ENCODE data around the gene ZNF582. TPM values are rescaled to one million over a fixed set of nuclear protein-coding genes. Genes with fewer than 3 reads are reported as not detected.
A peak's percentile ranks its signal among the peaks of the same experiment; 100 is the strongest.

The ZNF582 gene
- total RNA-seq, 1 donor from 2014 or later, result 3.7 TPM

DNA sequence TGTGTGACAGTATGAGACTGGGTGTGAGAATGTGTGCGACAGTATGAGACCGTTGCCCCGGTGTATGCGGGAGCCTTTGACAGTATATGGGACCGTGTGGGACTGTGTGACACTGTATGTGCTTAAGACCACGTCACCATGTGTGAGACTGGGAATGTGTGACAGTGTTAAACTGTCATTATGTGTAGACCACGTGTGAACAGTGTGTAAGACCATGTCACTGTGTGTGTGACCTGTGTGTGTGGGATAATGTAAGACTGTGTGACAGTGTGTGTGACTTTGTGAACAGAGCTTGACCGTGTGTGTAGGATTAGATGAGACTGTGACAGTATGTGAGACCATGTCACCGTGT lies 11.3 kb upstream of the ZNF582 start:
- Mint-ChIP-seq H3K27ac (peak overlapping the region; percentile 91), H3K4me1 (ENCODE audit: unreplicated experiment) (peaks cover 16% of the 10 kb centered on the region), H3K27me3 (no peaks in the 10 kb centered on the region), H3K4me3 (peak overlapping the region; percentile 94), H3K36me3 (peaks cover 60% of the 10 kb centered on the region), H3K9me3 (peaks cover 29% of the 10 kb centered on the region)
- TF ChIP-seq CTCF (conservative IDR thresholded peaks at IDR 0.05), result no peak
- no peak for DNase-seq (ENCODE audit: extremely low spot score, unreplicated experiment)

GRCh38 chr19:56403764-56404704 lies 10.7 kb upstream of the ZNF582 start, which contains the start of gene ZNF583:
Gene ZNF583 (plus strand): TSS chr19:56404332. CDS start chr19:56407115, 2,783 bp downstream.
- Mint-ChIP-seq H3K9me3 (peaks cover 35% of the 10 kb centered on the region), H3K27ac (peak within 1 kb of the TSS; percentile 91), H3K4me3 (peak within 1 kb of the TSS; percentile 94), H3K27me3 (no peaks in the 10 kb centered on the region), H3K36me3 (peaks cover 64% of the 10 kb centered on the region), H3K4me1 (ENCODE audit: unreplicated experiment) (peaks cover 16% of the 10 kb centered on the region)
- peak; percentile 92 for DNase-seq (ENCODE audit: extremely low spot score, unreplicated experiment)
- TF ChIP-seq CTCF (conservative IDR thresholded peaks at IDR 0.05), result no peak

GRCh38 chr19:56403261-56403660 lies 9.9 kb upstream of the ZNF582 start:
- no peak for DNase-seq (ENCODE audit: extremely low spot score, unreplicated experiment)
- no peak for TF ChIP-seq CTCF (conservative IDR thresholded peaks at IDR 0.05)
- H3K4me3 Mint-ChIP-seq, result peak overlapping the region; percentile 94
- peak overlapping the region; percentile 91 for H3K27ac Mint-ChIP-seq
- H3K4me1 Mint-ChIP-seq (ENCODE audit: unreplicated experiment), result peaks cover 16% of the 10 kb centered on the region
- H3K36me3 Mint-ChIP-seq, result peaks cover 63% of the 10 kb centered on the region
- no peaks in the 10 kb centered on the region for H3K27me3 Mint-ChIP-seq
- H3K9me3 Mint-ChIP-seq, result peaks cover 36% of the 10 kb centered on the region

GRCh38 chr19:56400485-56400884 lies 7.2 kb upstream of the ZNF582 start:
- H3K9me3 Mint-ChIP-seq, result peaks cover 33% of the 10 kb centered on the region
- H3K4me1 Mint-ChIP-seq (ENCODE audit: unreplicated experiment), result peaks cover 16% of the 10 kb centered on the region
- H3K27me3 Mint-ChIP-seq, result no peaks in the 10 kb centered on the region
- no peak for TF ChIP-seq CTCF (conservative IDR thresholded peaks at IDR 0.05)
- DNase-seq (ENCODE audit: extremely low spot score, unreplicated experiment), result no peak
- no peak overlapping the region for H3K27ac Mint-ChIP-seq
- no peak overlapping the region for H3K4me3 Mint-ChIP-seq
- peaks cover 61% of the 10 kb centered on the region for H3K36me3 Mint-ChIP-seq

GRCh38 chr19:56398809-56399208 lies 5.5 kb upstream of the ZNF582 start:
- no peak for TF ChIP-seq CTCF (conservative IDR thresholded peaks at IDR 0.05)
- no peak for DNase-seq (ENCODE audit: extremely low spot score, unreplicated experiment)
- Mint-ChIP-seq H3K4me1 (ENCODE audit: unreplicated experiment) (peaks cover 4% of the 10 kb centered on the region), H3K9me3 (peaks cover 29% of the 10 kb centered on the region), H3K27ac (no peak overlapping the region), H3K36me3 (peaks cover 58% of the 10 kb centered on the region), H3K4me3 (no peak overlapping the region), H3K27me3 (no peaks in the 10 kb centered on the region)
